MM.1S (cell line): Measurements from ENCODE around the gene CPN2.

Source experiments
- DNase-seq: peaks from one replicate; pipeline ENCODE4 v3.0.0-alpha.2; 2015
- H2AFZ ChIP-seq: fragments of 300-600 bp; sonication (generic); 2 replicates; pipeline ENCODE4 v1.6.0; 2016; ENCODE audit warnings: antibody characterized with exemption, low read length
- H3F3A ChIP-seq: fragments of 300-600 bp; sonication (generic); 2 replicates; pipeline ENCODE4 v1.6.1; 2016; ENCODE audit warnings: mild to moderate bottlenecking, antibody characterized with exemption, low read length, moderate library complexity, mixed read lengths; ENCODE audit not compliant: insufficient read depth
- H3K27ac ChIP-seq: fragments of 300-600 bp; sonication (generic); 2 replicates; pipeline ENCODE4 v1.5.1; 2016; ENCODE audit warnings: mild to moderate bottlenecking, low read length
- H3K27me3 ChIP-seq: fragments of 300-600 bp; sonication (generic); replicated peaks from 2 replicates; pipeline ENCODE4 v1.6.0; 2016; ENCODE audit warnings: low read length; ENCODE audit not compliant: insufficient read depth
- H3K36me3 ChIP-seq: fragments of 300-600 bp; sonication (generic); replicated peaks from 2 replicates; pipeline ENCODE4 v1.6.1; 2016; ENCODE audit warnings: mild to moderate bottlenecking, low read length, mixed read lengths; ENCODE audit not compliant: insufficient read depth
- H3K4me1 ChIP-seq: fragments of 300-600 bp; sonication (generic); 2 replicates; pipeline ENCODE4 v1.6.1; 2016; ENCODE audit warnings: low read length, mixed read lengths
- H3K4me2 ChIP-seq: fragments of 300-600 bp; sonication (generic); 2 replicates; pipeline ENCODE4 v1.6.0; 2016; ENCODE audit warnings: low read depth, low read length
- H3K4me3 ChIP-seq: fragments of 300-600 bp; sonication (generic); 2 replicates; pipeline ENCODE4 v1.5.1; 2016; ENCODE audit warnings: low read length, mixed read lengths
- H3K79me2 ChIP-seq: fragments of 300-600 bp; sonication (generic); 2 replicates; pipeline ENCODE4 v1.6.1; 2016; ENCODE audit warnings: mixed run types, low read length, mixed read lengths
- H3K9ac ChIP-seq: fragments of 300-600 bp; sonication (generic); 2 replicates; pipeline ENCODE4 v1.6.1; 2016; ENCODE audit warnings: low read length, mixed read lengths
- H3K9me2 ChIP-seq: fragments of 300-600 bp; sonication (generic); replicated peaks from 2 replicates; pipeline ENCODE4 v1.6.1; 2016; ENCODE audit warnings: mild to moderate bottlenecking, low read length, mixed read lengths; ENCODE audit not compliant: insufficient read depth
- H3K9me3 ChIP-seq: fragments of 300-600 bp; sonication (generic); replicated peaks from 2 replicates; pipeline ENCODE4 v1.6.1; 2016; ENCODE audit warnings: mild to moderate bottlenecking, low read length, mixed read lengths; ENCODE audit not compliant: insufficient read depth
- H4K20me1 ChIP-seq: fragments of 300-600 bp; sonication (generic); 2 replicates; pipeline ENCODE4 v1.6.1; 2016; ENCODE audit warnings: mild to moderate bottlenecking, low read length, moderate library complexity, mixed read lengths; ENCODE audit not compliant: insufficient read depth
- EZH2 ChIP-seq: fragments of 300-600 bp; sonication (generic); optimal IDR thresholded peaks from 2 replicates; pipeline ENCODE3; 2017; ENCODE audit warnings: low read depth, mild to moderate bottlenecking, antibody characterized with exemption, low read length, mixed read lengths
- EZH2phosphoT487 ChIP-seq: fragments of 300-600 bp; sonication (generic); IDR thresholded peaks from 2 replicates; pipeline ENCODE4 v1.6.1; 2018; ENCODE audit warnings: antibody characterized with exemption, low read length
- TF ChIP-seq, protein P1 (sequence below): fragments of 300-600 bp; sonication (generic); IDR thresholded peaks from 2 replicates; pipeline ENCODE4 v1.5.1; 2016; ENCODE audit warnings: antibody characterized with exemption, low read length, mixed read lengths

The CPN2 gene

DNA sequence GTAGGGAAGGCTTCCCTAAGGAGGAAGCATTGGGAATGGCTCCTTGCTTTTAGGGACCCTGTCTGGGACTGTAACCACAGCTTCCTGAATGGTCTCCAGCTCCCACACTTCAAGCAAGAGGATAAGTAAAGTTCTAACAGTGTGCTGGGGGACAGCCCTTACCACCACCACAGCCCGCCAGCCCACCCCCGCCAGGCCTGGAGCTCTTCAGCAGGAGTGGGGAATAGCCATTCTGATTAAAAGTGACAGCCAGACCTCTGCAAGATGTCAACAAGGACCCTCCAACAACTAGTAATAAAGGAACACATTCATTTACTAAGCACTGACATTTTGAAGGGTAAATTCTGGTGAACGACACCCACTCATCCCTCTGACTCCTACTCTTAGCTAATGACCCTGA, 49.4 kb downstream of the CPN2 start:
- Histone ChIP-seq H3K79me2 (no peaks in the 10 kb centered on the region), H3K4me2 (no peak overlapping the region), H3K27me3 (no peaks in the 10 kb centered on the region), H3K4me1 (peaks cover 25% of the 10 kb centered on the region), H2AFZ (no peak overlapping the region), H3F3A (peaks cover 18% of the 10 kb centered on the region), H4K20me1 (no peaks in the 10 kb centered on the region), H3K36me3 (no peaks in the 10 kb centered on the region), H3K9me2 (no peaks in the 10 kb centered on the region), H3K27ac (no peak overlapping the region), H3K9me3 (no peaks in the 10 kb centered on the region), H3K9ac (no peak overlapping the region), H3K4me3 (no peak overlapping the region)
- TF ChIP-seq EZH2phosphoT487 = no peak
- DNase-seq = no peak

DNA sequence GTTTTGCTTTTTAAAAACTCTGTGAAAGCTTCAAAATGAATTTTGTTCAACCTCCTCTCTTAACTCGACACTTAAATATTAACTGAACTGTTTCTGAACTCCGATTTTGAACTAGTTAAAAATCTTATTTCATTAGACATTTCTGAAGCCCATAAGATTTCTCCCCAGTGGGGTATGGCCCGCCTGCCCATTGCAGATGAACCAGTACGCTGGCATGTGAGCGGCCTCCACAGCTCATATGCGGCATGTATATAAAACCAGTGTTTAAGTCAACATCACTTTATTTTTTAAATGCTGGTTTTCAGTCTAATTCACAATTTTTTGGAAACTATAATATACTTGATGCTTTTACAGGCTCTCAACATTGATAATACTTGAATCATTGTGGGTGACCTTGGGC, 50.2 kb downstream of the CPN2 start:
- Histone ChIP-seq H3K27me3 (no peaks in the 10 kb centered on the region), H3K27ac (no peak overlapping the region), H3K79me2 (no peaks in the 10 kb centered on the region), H3K9me3 (no peaks in the 10 kb centered on the region), H4K20me1 (no peaks in the 10 kb centered on the region), H3K4me3 (no peak overlapping the region), H2AFZ (no peak overlapping the region), H3K36me3 (no peaks in the 10 kb centered on the region), H3K9me2 (no peaks in the 10 kb centered on the region), H3K4me2 (no peak overlapping the region), H3K9ac (no peak overlapping the region), H3K4me1 (peaks cover 18% of the 10 kb centered on the region), H3F3A (peaks cover 10% of the 10 kb centered on the region)
- TF ChIP-seq EZH2 = no peak
- TF ChIP-seq EZH2phosphoT487 = no peak
- TF ChIP-seq, protein P1, sequence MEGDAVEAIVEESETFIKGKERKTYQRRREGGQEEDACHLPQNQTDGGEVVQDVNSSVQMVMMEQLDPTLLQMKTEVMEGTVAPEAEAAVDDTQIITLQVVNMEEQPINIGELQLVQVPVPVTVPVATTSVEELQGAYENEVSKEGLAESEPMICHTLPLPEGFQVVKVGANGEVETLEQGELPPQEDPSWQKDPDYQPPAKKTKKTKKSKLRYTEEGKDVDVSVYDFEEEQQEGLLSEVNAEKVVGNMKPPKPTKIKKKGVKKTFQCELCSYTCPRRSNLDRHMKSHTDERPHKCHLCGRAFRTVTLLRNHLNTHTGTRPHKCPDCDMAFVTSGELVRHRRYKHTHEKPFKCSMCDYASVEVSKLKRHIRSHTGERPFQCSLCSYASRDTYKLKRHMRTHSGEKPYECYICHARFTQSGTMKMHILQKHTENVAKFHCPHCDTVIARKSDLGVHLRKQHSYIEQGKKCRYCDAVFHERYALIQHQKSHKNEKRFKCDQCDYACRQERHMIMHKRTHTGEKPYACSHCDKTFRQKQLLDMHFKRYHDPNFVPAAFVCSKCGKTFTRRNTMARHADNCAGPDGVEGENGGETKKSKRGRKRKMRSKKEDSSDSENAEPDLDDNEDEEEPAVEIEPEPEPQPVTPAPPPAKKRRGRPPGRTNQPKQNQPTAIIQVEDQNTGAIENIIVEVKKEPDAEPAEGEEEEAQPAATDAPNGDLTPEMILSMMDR = no peak
- DNase-seq = no peak

DNA sequence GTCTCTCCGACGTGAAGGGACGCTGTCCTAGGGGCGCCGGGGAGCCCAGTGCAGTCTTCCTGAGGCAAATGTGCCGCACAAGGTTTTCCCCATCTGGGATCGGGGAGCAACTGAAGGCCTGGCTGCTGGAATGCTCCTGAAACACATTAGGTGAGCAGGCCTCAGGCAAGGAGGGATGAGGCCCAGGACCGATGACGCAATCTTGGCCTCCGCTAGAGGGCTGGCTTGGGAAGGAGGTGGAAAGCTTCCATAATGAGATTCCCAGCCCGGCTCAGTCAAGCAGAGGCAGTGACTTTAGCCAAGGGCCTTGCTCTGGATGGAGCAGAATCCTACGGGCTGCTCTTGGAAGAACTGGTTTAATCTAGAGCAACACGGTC, 50.8 kb downstream of the CPN2 start:
- no peak overlapping the region for H3K9ac ChIP-seq
- no peak for TF ChIP-seq EZH2phosphoT487
- TF ChIP-seq, protein P1 = no peak
- TF ChIP-seq EZH2 = no peak
- H3K9me2 ChIP-seq = no peaks in the 10 kb centered on the region
- no peak overlapping the region for H3K4me2 ChIP-seq
- H3F3A ChIP-seq = peaks cover 4% of the 10 kb centered on the region
- H3K4me1 ChIP-seq = peaks cover 12% of the 10 kb centered on the region
- H3K4me3 ChIP-seq = no peak overlapping the region
- H3K27me3 ChIP-seq = no peaks in the 10 kb centered on the region
- H3K36me3 ChIP-seq = no peaks in the 10 kb centered on the region
- no peak overlapping the region for H3K27ac ChIP-seq
- no peak for DNase-seq
- no peak overlapping the region for H2AFZ ChIP-seq
- H3K79me2 ChIP-seq = no peaks in the 10 kb centered on the region
- H3K9me3 ChIP-seq = no peaks in the 10 kb centered on the region
- no peaks in the 10 kb centered on the region for H4K20me1 ChIP-seq

DNA sequence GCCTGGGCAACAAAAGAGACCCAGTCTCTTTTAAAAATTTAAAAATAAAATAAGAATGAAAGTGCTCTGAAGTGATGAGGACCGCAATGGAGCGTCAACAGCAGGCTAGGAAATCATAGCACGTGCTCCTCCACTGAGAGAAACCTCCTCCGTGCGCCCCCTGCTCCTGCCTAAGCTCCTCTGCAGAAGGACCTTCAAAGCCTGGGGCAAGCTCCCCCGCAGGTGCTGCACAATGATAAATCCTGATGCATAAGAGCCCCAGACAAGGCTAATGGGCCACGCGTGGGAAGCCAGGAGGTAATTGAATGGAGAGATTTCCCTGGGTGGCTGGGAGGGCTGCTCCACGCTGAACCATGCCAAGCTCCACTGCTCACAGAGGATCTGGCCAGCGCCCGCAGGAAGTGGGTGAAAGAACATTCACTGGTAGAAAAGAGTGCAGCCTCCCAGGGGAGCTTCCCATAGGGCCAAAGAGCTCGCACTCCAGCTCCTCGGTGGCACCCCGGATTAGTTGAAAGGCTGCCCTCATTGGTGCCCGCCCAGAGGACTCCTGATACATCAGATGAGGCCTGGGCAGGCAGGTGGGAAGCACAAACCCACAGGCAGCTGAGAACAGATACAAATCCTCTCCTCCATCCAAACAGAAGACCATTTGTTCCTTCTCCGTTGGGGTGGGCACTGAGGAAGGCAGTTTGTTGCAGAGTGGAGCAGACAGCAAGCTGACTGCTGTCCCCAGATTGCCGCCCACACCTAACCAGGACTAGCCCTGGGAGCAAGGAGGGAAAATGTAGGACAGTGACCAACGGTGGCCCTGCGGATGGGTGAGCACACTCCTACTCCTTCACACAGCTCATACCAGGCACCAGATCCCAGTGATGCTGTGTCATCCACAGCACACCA, 52.5 kb downstream of the CPN2 start:
- Histone ChIP-seq H4K20me1 (no peaks in the 10 kb centered on the region), H3K4me1 (no peaks in the 10 kb centered on the region), H2AFZ (no peak overlapping the region), H3K4me2 (no peak overlapping the region), H3K27ac (no peak overlapping the region), H3F3A (no peaks in the 10 kb centered on the region), H3K36me3 (no peaks in the 10 kb centered on the region), H3K79me2 (no peaks in the 10 kb centered on the region), H3K9ac (no peak overlapping the region), H3K27me3 (no peaks in the 10 kb centered on the region), H3K9me3 (no peaks in the 10 kb centered on the region), H3K9me2 (no peaks in the 10 kb centered on the region), H3K4me3 (no peak overlapping the region)
- TF ChIP-seq EZH2 = no peak
- TF ChIP-seq, protein P1 = no peak
- TF ChIP-seq EZH2phosphoT487 = no peak
- no peak for DNase-seq
